GM19397 (cell line): ENCODE measurements around the gene VDAC1.
"Not testable (repeated sequence)": the region's sequence is repeated elsewhere in the genome, so short reads cannot be mapped to it uniquely, and the experiment has no call there.

Source experiments
- ATAC-seq: cut with Tn5 transposase; IDR thresholded peaks from one replicate; pipeline ENCODE4 v1.9.1; 2021; ENCODE audit warnings: mild to moderate bottlenecking, moderate library complexity; ENCODE audit not compliant: unreplicated experiment

VDAC1 gene, protein sequence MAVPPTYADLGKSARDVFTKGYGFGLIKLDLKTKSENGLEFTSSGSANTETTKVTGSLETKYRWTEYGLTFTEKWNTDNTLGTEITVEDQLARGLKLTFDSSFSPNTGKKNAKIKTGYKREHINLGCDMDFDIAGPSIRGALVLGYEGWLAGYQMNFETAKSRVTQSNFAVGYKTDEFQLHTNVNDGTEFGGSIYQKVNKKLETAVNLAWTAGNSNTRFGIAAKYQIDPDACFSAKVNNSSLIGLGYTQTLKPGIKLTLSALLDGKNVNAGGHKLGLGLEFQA

DNA sequence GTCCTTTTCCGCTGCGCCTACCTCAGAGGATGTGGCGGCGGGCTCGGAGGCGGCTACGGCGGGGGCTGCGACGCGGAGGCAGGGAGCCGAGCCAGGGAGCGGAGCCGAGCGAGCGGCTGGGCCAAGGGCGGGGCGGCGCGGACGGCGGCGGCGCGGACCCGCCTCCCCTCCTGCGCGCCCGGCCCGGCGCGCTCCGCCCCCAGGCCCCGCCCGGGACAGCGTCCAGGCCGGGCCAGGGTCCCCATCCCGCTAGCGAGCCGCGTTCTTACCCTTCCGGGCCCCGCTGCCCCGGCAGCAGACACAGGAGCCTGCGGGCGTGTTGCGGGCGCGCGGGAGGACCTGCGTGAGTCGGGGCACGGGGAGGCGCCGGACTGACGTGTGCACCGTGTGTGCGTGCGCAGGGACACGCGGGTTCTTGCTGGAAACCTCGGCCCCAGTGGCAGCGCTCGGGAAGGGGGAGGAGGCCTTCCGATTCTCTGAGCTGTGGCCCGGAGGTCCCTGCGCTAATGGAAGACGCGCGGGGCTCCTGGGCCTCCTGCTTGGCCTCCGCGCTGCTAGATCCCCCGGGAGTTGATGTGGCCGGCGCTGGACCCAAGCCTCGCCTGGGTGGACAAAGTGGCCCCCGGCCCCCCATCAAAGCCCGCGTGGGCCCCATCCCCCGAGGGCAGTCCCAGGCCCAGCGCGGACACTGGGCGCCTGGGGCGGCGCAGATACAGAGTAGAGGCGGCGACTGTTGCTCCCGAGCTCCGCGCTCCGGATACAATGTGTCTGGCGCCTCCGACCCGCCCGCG lies at the start of gene VDAC1:
Gene VDAC1, minus strand, starts transcription at position 350 of the 791 bp plus-strand sequence. CDS start 11,963 bp downstream, outside the sequence.
- peak; percentile 81 for ATAC-seq

DNA sequence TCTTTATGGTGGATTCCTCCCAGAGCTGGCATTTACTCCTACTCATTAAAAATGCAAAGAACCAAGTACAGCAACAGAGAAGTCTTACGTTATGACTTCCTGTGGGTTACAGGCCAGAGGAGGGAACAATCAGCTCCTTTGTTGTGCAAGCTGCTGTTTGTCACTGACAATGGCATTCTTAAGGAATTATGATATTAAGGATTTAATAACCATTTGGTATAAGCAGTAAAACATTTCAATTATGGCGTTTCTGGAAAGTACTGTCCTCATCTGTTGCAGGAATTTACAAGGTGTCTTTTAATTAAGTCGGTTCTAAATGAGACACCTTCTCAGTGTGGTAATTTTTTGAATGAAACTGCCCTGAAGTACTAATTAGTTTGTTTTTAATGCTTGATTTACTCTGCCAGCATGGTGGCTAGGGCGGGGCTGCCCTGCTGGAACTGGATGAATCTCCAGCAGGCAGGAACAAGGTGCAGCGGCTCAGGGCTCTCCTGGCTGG lies 49.1 kb upstream of the VDAC1 start:
- no peak for ATAC-seq

DNA sequence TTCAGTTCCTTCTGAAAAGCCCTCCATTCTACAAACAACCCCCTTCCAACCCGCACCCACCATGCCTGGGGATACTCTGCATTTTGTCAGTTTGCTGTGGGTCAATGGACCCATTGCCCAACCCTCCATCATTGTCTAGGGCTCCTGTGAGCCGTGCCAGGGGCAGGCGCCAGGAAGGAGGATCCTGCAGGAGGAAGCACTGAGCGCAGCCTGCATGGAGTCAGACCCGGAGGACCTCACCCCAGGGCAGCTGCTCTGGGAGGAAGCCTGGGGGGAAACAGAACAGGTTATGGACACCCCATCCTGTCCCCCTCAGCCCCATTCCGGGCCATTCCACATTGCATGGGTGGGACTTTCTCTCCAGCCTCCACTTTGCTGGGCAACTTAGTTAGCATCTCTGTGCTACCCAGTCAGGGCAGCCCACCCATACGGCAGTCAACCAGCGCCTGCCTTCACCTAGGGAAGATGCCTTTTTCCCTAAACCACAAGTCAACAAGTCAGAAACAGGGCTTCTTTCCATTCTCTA lies 48.6 kb upstream of the VDAC1 start:
- ATAC-seq: no peak

DNA sequence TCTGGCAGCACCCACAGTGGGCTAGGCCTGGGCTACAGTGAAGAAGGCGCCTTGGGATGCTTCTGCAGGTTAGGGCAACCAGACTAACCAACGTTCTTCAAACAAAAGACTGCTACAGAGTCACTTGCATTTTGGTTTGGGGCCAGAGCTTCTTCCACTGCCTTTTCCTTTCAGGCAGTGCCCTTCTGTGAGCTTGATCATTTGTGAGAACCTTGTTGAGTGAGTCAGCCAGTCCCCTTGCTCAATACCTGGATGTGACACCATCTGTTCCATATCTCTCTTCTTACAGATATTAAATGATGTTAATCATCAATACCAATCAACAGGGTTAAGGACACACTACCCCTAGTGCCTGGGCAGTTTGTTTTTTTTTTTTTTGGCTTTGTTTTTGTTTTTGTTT lies 46.5 kb upstream of the VDAC1 start:
- no peak for ATAC-seq

DNA sequence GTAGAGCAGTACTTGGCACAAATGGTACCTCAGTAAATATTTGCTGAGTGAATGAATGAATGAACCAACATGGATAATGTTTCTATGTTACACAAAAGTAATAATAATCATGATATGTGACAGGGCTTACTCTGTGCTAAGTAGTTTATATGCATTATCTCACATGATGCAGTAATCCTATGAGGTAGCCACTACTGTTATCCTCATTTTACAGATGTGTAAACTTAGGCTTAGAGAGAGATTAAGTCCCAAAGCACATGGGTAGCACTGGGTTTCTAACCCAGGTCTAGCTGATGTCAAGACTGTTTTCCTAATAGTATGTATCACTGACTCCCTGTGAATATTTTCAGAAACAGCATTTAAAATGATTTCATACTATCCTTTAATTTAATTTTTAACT lies 44.1 kb upstream of the VDAC1 start:
- no peak for ATAC-seq

DNA sequence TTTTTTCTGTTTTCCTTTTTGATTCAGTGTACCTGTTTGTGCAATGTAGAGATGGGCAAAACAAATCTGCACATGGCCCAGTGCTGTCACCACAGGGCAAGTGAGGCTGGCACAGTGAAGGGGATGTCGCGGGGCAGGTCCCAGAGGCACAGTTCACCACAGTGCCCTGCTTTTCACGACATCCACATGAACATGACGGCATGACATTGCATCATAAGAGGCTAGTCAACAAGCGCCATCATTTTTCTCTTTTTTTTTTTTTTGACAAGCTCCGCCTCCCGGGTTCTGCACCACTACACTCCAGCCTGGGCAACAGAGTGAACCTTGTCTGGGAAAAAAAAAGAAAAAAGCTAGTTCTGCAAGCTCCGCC lies 42.9 kb upstream of the VDAC1 start:
- ATAC-seq: no peak

DNA sequence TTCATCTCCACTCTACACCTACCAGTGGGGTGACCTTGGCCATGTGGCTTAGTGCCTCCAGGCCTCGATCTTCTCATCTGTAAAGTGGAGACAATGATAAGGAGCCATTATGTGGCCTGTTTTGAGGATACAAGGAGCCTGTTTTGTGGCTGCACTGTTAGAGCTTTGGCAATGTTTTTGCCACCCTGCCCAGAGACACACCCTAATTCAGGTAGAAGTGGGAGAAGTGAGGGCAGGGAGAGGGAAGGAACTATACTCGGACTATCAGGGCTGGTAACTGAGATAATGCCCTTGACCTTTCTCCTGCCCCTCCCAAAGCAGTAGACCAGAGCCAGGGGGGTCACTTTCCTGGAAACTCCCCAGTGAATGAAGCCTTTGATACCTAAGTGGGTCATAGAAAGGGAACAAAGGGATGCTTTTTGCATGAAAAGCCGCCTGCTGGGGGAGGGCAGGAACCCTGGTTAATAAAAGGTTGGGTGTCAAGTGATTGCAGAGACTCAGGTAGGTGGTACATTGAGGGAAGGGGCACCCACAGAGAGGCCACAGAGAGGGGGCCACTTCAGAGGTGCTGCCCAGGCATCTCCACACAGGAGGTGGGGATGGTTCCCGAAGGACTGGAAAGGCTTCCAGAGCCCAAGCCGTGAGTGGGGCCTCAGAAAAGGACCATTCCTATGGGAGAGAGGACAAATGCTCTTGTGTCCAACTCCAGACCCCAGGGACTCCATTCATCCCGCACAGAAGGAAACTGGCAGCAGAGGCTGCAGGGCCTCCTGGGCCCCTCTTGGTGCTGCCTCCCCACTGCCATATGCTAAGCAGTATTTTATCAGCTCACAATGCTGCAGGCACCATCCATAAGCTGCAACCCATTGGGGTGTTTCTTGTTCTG lies 42.3 kb upstream of the VDAC1 start:
- no peak for ATAC-seq

DNA sequence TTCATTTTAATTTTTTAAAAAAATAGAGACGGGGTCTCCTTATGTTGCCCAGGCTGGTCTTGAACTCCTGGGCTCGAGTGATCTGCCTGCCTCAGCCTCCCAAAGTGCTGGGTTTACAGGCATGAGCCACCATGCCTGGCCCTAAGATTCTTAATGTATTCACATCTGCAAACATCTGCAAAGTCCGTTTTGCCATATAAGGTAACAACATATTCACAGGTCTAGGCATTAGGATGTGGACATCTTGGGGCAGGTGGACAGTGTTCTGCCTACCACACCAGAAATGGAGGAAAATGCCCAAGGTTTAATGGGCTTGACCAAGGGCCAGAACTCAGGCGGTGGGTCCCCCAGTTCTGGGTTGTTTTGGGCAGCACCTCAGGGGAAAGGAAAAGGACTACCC lies 41.6 kb upstream of the VDAC1 start:
- no peak for ATAC-seq

DNA sequence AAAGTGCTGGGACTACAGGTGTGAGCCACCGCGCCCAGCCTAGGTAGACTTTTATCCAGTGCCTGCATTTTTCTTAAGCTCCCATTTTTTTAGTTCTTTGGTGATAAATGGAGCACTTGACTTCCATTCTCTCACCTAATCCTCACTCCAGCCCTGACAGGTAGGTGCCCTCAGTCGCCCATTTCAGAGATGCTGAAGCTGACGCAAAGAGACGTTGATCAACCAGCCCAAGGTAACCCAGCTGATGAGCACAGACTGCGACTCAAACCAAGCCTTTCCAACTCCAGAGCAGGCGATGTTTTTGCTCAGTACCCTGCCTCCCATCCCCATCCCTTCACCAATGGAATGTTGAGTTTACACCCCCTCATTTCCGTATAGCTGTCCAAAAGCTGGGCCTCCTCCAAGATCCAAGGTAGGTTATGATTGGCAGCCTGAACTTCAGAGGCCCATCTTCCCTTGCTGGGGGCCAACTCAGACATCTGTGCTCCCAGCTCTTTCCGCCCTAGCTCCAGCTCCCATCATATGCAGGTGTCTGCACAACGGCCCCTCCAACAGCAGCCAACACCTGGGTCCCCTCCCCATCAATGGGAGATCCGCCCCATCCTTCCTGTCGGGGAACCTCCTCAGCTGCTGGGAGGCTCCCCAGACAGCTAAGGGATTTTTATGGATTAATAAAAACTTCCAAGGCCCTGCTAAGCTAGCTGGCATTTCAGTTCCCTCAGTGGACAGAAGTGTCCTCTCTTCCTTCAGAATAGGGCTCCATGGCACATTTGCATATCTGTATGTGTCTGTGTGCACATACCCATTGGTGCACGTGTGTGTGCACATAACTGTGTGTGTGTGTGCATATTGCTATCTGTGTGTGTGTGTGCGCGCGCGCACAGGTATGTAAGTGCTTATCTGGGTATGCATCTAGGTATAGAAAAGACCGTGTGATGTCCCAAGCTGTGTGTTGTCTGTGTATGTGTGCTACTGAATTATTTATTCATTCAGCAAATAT lies 39.3 kb upstream of the VDAC1 start:
- ATAC-seq: no peak

DNA sequence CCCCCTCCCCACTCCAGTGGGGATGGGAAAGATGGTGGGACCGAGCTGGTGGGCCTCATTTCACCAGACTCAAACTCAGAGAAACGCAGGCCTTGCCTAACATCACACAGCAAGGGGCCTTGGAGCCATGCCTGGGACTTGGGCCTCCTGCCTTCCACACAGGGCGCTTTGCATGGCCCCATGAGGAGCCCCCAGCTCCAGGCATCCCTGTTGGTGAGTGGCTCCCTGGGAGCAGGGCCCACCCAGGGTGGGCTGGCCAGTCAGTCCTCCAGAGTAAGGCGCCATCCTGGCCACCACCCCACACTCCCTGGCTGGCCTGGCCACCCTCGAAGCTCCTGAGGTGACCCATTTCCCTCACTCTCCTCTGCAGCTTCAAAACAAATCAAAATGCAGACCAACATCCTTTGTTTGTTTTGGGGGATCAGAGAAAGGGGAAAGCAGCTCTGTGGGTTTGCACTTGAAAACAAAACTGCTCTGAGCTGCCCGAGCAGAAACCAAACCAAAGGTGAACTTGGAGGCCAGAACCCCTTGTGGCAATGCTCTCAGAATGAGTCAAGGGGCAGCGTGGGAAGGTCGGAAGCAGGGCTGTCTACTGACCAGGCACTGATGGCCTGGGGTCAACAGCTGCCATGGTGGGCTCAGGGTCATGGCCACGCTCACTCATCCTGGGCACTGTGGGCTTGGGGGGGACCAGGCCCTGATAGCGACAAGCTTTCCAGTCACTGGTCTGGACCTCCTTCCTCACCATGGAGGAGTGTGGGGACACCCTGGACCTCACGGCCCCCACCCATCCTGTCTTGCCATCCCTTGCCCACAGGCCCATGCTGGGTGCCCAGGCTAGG lies 37.0 kb upstream of the VDAC1 start:
- ATAC-seq: no peak

DNA sequence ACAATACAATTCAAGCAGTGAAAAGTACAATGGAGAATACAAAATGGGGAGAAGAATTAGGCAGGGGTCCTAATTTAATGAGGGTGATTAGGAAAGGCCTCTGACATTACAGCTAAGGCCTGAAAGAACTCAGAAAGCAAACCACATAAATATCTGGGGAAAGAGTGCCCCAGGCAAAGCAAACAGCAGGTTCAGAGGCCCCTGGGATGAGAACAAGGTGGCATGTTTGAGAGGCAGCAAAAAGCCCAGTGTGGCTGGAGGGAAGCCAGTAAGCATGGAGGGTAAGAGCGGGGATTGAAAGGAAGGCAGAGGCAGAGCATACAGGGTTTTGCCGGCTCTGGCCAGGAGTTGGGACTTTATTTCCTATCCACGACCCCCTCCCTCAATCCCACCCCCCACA lies 33.4 kb upstream of the VDAC1 start:
- ATAC-seq: no peak

DNA sequence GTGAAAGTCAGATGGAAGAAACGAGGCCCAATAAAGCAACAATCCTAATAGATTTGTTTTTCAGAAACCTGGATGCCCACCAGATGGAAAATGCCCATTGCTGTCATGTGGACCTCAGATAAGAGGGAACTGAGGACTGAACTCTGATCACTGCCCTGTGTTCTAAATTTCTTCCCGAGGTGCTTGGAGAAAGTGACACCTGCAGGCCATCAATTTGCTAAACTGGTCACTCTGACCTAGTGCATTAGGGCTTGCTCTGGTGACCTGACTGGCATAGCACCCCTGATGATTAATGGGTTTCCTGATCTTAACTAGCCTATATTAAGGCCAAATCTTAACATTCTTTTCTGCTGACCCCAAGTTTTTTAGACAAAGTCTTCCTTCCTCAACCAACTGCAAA lies 32.4 kb upstream of the VDAC1 start:
- no peak for ATAC-seq

DNA sequence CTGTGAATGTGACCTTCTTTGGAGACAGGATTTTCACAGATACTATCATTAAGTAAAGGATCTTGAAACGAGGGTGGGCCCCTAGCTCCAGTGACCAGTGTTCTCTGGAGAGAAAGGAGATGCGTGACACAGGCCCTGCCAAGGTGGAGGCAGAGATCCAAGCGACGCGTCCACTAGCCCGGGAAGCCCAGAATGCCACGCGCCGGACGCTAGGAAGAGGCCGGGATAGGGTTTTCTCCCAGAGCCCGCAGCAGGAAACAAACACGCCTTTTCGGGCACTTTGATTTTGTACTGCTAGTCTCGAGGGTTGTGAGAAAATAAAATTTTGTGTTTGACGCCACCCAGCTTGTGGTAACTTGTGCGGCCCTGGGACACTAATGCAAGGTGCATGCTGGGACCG lies 29.6 kb upstream of the VDAC1 start:
- no peak for ATAC-seq

DNA sequence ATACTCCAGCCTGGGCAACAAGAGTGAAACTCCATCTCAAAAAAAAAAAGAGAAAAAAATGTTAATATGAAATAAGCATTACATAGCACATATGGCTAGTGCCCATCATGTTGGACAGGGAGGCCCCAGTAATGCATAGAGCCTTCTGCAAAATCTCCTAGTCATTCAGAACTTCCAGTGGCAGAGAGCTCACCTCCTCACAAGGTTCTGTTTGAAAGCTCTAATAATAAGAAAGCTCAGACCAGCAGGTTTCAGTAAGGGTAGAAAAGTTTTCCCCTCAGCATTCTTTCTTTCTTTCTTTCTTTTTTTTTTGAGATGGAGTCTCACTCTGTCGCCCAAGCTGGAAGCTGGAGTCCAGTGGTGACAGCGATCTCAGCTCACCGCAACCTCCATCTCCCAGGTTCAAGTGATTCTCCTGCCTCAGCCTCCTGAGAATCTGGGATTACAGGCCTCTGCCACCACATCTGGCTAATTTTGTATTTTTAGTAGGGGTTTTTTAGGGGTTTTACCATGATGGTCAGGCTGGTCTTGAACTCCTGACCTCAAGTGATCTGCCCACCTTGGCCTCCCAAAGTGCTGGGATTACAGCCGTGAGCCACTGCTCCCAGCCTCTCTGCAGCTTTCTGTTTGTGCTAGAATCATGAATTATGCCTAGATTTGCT lies 25.7 kb upstream of the VDAC1 start:
- ATAC-seq: not testable (repeated sequence)

DNA sequence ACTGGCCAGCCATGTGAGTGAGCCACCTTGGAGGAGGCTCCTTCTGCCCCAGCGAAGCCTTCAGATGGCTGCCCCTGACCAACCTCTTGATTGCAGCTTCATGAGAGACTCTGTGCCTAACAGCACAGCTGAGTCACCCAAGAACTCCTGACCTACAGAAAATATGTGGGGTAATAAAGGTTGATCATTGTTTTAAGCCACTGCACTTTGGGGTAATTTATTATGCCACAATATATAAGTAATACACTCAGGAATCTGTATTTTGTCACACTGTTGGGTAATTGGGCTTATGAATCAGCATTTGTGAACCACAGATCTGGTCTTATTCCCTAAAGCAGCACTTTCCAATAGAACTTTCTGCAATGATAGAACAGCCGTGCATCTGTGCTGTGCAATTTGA lies 24.4 kb upstream of the VDAC1 start:
- ATAC-seq: no peak

DNA sequence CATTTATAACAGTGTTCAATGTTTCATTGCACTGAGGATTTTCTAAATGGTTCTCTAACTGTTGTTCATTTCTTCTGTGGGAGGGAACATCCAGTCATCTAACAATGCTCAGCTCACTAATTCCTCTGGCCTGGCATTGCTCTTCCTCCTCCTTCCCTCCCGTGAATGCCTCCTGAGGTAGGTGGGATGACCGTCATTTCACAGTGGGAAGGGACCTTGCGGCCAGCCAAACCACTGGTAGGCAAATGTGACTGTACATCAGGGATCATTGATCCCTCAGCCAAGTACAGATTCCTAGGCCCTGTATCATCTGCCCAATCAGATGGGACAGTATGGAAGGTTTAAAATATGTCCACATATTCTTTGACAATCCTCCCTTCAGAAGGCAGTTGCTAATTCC lies 23.7 kb upstream of the VDAC1 start:
- no peak for ATAC-seq

DNA sequence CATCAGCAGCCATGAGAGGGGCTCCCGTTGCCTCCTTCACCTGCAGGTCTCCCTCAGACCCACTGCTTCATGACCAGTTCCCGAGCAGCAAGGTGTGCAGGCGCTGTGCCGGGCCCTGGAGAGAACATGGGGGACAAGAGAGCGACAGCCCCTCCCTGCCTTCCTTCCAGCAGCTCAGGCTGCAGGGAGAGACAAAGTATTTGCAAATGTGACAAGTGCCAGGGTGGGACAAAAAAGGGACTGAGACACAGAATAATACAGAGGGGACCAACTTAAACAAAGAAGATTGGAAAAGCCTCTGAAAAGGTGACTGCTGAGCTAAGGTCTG lies 22.5 kb upstream of the VDAC1 start:
- ATAC-seq: no peak

DNA sequence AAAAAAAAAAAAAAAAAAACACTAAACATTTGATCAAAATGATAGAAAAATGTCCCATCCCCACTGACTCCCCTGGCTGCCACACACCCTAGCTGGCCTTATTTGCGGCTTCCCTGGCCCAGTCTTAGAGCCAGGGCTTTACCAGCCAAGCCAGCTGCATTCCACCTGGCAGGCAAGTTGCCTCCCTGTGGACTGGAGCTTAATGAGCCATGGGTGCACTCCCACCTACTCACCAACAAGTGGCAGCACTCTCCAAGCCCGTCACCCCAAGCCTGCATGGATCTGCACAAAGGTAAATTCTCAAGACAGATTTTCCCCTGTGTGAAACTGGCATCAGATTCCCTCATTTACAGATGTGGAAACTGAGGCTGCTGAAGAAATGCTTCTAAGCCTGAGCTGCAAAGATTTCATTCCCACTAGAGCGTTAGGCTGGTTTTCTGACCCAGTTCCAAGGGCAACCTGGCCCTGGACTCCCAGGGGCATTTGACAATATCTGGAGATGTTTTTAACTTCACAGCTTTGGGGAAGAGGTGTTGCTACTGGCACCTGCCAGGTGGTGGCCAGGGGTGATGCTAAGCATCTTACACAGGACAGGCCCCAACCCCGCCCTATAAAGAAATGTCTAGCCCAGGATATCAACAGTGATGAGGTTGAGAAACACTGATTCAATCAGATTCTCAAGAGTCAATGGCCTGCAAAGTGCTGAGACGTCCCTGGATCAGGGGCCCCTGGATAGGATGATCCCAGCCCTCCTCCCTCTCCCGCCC lies 21.9 kb upstream of the VDAC1 start:
- peak; percentile 51 for ATAC-seq
